Effector CD4-positive, alpha-beta T cell (primary cell): Measurements from ENCODE around the gene MFF.
"Not testable (repeated sequence)": the region's sequence is repeated elsewhere in the genome, so short reads cannot be mapped to it uniquely, and the experiment has no call there.

ENCODE experiments used
- DNase-seq: peaks from one replicate; pipeline ENCODE4 v3.0.0-alpha.2; 2020

MFF gene

DNA sequence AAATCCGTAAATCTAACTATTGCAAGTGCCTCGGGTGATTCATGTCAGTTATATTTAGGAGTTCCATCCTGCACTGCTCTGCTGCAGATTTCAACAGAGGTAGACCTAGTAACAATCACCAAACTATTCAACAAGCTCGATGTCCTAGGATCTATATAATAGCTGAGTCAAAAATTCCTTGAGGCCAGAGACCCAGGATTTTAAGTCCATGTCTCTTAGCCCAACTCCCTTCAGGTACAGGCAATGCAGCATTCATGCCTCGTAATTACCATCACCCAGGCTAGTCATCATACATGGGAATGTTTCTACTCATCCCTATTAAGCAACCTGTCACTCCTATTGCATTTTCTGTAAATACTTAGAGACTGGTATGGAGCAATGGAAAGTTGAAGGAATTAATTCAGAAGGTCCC is 53.3 kb downstream of the MFF start:
- no peak for DNase-seq

GRCh38 chr2:227379095-227379494 is 54.0 kb downstream of the MFF start, which contains the start of gene TM4SF20:
TSS of gene TM4SF20 (minus strand) at chr2:227379306. CDS start at chr2:227379268, 38 bp downstream.
- no peak for DNase-seq

DNA sequence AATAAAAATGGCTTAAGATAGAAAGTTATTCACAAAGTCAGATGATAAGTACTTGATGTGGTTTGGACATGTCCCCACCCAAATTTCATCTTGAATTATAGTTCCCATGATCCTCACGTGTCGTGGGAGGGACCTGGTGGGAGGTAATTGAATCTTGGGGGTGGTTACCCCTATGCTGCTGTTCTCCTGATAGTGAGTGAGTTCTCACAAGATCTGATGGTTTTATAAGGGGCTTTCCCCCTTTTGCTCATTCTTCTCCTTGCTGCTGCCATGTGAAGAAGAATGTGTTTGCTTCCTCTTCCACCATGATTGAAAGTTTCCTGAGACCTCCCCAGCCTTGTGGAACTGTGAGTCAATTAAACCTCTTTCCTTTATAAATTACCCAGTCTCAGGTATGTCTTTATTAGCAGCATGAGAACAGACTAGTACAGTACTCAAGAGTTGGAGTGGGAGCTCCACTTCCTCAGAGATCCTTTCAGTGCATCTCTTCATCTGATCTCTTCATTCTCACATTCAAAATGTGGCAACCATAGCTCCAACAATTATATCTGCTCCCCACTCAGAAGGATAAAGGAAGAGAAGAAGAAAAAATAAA is 57.3 kb downstream of the MFF start:
- DNase-seq: not testable (repeated sequence)

GRCh38 chr2:227383686-227384085 is 58.6 kb downstream of the MFF start:
- DNase-seq: no peak

DNA sequence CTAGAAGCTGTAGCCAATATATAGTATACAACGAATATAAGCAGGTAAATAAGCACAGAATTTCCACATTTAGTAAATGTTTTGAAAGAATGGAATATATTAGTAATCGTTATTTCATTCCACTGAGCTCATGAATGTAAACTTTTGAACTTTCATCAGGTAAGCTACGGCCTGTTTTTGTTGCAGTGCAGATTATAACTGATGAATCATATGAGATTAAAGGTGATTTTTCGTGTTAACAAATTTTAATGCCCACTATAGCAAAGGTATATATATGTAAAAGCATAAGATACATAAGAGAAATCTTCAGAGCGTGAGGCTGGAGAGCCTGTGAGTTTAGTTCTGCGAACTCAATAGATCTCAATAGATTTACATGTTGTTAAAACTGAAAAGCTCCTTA is 61.6 kb downstream of the MFF start:
- DNase-seq: no peak

DNA sequence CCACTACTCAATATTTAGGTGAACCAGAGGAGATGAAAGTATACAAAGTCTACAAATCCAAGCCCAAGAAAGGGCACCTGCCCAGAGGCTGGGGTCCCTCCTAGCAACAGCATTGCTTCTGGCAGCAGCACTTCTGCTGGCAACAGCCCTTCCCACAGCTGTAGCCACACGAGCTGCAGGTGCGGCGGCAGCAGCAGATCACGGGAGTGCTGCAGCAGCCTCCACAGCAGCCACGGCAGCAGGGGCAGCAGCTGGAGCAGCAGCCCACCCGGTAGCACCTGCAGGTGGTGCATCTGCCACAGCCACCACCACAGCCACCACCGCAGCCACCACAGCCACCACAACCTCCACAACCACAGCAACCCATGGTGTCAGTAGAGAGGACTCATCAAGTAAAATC is 62.5 kb downstream of the MFF start, which contains the start of gene SCYGR1:
SCYGR1 (minus strand) TSS at position 367 of the 400 bp plus-strand sequence; CDS start at position 367, 0 bp downstream.
- not testable (repeated sequence) for DNase-seq

DNA sequence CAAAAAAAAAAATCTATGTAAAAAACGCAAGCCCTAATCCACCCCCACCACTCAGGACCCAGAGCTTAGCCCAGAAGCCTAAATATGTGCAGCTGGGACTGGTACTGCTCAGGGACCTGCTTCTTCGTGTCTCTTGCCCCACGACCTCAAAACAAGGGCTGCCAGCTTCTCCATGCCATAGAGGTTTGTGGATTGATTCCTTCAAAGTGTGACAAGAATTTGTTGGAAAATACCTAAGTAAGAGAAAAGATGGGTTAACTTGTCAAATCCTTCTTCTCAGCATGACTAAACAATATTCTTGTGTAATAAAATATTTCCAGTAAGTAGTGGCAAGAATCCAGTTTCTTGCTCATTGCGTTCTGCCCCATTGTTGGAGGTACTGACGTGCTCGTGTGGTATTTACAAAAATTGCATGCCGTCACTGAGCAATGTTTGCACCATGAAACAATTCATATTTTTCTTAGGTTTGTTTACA is 63.5 kb downstream of the MFF start:
- no peak for DNase-seq

DNA sequence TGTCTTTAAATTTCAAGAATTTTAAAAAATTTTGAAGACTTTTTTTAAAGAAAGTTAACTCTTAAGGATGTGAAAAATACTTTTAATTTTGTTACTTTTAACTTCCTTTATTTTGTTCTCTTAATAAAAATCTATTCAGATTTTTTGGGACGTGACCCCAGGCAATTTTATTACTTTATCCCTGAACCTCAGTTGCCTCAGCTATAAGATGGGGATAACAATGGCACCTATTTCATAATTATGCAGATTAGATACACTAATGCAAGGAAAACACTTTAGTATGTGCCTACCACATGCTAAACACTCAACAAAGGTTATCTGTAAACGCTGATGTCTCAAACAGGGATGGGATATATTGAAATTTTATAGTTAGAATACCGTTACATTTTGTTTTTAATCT is 64.2 kb downstream of the MFF start:
- no peak for DNase-seq

DNA sequence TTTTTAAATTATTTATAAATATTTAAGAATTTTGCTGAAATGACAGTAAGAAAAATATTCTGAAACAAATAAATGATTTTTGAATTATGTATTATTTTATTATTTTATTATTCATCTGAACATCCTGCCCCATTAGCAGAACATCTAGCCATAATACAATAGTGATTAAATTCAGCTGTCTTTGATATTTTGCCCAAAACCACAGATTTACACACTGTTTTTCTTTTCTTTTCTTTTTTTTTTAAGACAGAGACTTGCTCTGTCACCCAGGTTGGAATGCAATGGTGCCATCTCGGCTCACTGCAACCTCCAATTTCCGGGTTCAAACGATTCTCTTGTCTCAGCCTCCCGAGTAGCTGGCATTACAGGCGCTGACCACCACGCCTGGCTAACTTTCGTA is 64.6 kb downstream of the MFF start:
- no peak for DNase-seq

DNA sequence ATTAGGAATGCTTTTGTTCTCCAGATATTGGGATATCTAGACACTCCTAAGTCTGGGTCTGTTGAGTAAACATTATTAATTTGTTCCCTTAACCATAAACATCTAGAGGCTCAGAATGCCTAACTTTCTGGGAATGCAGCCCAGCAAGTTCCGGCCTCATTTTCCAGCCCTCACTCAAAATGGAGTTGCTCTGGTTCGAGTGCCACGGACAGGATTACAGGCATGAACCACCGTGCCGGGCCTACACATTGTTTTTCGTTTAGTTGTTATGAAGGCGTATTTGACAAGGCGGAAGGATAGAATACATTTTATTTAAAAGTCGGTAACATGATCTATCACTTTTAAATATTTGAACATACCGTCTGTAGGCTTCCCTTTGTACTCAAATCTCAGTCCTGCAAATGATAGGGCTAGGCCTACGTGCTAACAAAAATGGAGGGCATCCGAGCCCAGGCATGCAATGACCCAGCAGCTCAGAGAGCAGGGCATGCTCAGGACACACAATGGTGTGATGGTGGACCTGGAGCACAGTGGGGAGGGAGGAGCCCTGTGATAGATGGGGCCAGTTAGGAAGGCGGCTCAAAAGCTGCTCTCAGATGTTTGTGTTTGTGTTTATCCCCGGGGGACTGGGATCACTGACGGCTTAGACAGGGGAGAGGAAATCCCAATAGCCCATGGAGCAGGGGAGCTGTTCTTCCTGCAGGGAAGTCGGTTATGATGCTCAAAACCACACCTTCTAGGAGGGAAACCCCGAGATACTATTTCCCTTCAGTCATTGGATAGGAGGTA is 65.6 kb downstream of the MFF start:
- no peak for DNase-seq

- no peak for DNase-seq
These were observed 69.3 kb downstream of the MFF start for GRCh38 chr2:227394401-227394800.

- DNase-seq: no peak
These were observed 70.5 kb downstream of the MFF start for GRCh38 chr2:227395556-227395955.

GRCh38 chr2:227397562-227397961 is 72.5 kb downstream of the MFF start:
- DNase-seq: no peak

DNA sequence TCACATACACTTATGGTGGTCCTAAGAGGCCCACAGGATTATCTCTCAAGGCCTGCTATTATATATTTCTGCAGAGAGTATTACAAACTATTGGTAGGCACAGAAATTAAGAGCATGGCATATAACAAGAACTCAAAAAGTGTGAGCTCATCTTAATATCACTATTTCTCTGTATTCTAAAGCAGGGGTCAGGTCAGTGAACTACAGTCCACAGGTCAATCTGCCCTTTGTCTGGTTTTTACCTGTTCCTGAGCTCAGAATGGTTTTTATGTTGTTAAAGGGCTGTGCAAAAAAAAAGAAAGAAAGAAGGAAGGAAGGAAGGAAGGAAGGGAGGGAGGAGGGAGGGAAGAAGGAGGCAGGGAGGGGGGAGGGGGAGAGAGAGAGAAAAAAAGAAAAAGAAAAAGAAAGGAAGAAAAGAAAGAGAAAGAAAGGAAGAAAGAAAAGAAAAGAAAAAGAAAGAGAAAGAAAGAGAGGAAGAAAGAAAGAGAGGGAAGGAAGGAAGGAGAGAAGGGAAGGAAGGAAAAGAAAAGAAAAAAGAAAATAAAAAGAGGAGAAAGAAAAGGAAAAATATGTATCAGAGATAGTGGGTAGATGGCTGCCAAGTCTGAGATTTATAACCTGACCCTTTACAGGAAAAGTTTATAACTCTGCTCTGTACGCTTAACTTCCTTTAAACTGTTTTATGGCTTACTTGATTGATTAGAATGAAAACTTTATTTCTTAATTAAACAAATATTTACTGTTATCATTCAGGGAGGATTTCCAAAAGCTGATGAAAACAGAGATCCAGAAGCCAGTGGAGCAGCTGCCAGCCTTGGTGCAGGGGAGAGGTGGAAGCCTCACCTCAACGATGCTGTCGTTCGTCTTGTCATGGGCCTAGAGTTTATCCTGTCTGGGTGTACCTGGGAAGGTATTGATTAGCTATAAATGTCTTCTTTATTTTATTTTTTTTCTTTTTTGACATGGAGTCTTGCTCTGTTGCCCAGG is 73.9 kb downstream of the MFF start:
- DNase-seq: no peak

GRCh38 chr2:227401550-227401949 is 76.5 kb downstream of the MFF start:
- DNase-seq: no peak

DNA sequence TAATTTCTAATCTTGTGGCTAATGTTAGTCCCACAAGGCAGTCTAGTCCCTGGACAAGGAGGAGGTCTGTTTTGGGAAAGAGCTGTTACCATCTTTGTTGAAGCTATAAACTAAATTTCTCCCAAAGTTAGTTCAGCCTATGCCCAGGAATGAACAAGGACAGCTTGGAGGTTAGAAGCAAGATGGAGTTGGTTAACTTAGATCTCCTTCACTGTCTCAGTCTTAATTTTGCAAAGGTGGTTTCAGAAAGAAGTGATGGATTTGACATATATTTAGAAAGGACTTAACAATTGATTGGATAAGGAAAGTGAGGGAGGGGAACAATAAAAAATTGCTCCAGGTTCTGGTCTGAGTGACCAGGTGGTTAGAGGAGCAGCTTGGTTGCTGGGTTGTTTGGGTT is 77.3 kb downstream of the MFF start:
- no peak for DNase-seq

GRCh38 chr2:227402959-227403358 is 77.9 kb downstream of the MFF start:
- no peak for DNase-seq

DNA sequence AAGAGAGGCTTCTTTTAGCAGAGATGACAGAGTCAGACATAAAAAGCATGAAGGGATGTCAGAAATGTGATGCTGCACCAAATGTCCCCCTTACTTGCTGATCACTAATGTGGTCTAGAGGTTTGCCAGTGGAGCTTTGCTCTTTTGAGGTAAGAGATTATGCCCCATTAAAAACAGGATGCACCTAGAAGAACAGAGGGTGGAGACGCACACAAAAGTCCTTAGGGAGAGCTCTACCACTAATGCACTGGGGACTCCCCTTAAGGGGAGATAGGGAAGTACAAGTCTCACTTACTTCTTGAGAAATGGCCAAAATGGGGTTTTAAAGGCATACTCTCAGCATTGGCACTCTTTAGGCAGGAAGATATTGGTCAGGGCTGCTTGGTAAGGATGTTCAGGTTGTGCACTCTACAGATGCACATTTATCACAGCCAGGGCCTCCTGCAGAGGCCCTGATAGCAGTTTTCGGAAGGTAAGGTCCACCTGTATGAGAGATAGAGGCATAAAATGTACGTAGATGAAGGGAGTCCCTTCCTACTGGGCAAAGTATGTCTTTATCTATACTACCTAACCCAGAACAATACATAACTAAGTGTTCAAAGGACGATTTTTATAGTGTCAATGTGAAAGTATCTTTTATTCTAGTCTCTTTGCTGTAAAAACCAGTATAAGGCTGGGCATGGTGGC is 79.7 kb downstream of the MFF start:
- DNase-seq: no peak

DNA sequence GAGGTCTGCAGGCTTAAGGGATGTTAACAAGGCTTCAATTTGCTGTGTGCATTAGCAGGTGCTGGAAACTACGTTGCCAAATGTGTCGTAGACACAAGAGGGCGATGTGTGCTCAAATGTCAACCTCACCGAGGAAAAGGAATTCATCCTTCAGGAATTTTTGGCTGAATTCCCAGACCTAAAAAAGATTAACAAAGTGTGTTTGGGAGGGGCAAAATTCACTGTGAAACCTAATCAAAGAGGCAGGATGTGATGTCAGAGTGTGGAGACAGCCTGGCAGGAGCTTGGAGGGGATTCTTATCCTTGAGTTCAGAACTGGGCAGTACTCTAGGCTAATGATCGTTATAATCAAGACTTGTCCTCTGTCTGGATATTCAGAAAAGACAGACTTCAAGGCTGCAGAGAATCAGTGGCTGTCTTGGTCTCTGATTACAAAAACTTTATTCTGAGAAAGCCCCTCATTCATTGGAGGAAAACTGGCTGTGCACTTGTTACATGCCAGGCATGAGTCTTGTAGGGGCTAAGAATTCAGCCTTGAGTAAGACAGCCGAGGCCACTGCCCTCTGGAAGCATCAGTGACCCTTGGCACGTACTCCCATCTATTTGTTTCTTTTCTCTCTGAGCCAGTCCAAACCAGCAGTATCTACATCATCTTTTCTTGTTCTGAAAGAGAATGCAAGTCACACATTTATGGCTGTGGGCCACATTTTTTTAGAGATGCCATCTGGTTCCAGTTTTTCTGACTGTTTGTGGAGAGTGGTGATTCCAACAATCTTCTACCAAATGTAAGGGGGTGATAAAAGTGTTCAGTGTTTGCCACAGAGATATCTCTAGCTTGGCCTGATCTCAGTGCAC is 81.4 kb downstream of the MFF start:
- DNase-seq: no peak
